Measurements from ENCODE around the gene EGFR.

The EGFR gene

GRCh38 chr7:55104712-55105433 is 86.1 kb downstream of the EGFR start:
- H3K9ac ChIP-seq (ENCODE audit: low read depth, low read length, poor library complexity) = no peak overlapping the region
- H3K4me3 ChIP-seq (ENCODE audit: low read length in 2 of 2) = no peak overlapping the region
- H2BK12ac ChIP-seq (ENCODE audit: low read length) = no peak overlapping the region
- no peak overlapping the region for H3K14ac ChIP-seq (ENCODE audit: low read length)
- H3K79me1 ChIP-seq (ENCODE audit: low read depth, low read length) = no peaks in the 10 kb centered on the region
- H3K9me3 ChIP-seq (replicated peaks in 1 of 2; ENCODE audit: control insufficient read depth in 2 of 2, insufficient read depth in 1 of 2, low read depth in 1 of 2, low read length in 2 of 2) = no peaks in the 10 kb centered on the region
- no peak overlapping the region for H3K18ac ChIP-seq (ENCODE audit: low read length)
- H3K36me3 ChIP-seq (replicated peaks in 1 of 2; ENCODE audit: control insufficient read depth in 2 of 2, insufficient read depth in 2 of 2, low read length in 2 of 2) = no peaks in the 10 kb centered on the region
- peaks cover 10 to 16% of the 10 kb centered on the region in 2 donors for H3K4me1 ChIP-seq (ENCODE audit: control insufficient read depth in 2 of 2, insufficient read depth in 1 of 2, low read depth in 1 of 2, low read length in 2 of 2)
- H2AK5ac ChIP-seq (ENCODE audit: low read depth, low read length) = no peak overlapping the region
- H2AFZ ChIP-seq (ENCODE audit: low read length) = no peak overlapping the region
- no CpG with 5 or more reads among the region's 3 CpGs for WGBS, 2 donors (ENCODE audit: extremely low coverage in 2 of 2, insufficient read length in 2 of 2, insufficient replicate concordance in 1 of 2)
- H3K4me2 ChIP-seq (ENCODE audit: insufficient read depth, low read length, poor library complexity, severe bottlenecking) = no peak overlapping the region
- no peak overlapping the region for H4K8ac ChIP-seq (ENCODE audit: low read depth, low read length)
- no peak overlapping the region for H3K4ac ChIP-seq (ENCODE audit: low read length)
- no peak overlapping the region for H4K91ac ChIP-seq (ENCODE audit: low read depth, low read length, poor library complexity)
- no peak overlapping the region for H2BK15ac ChIP-seq (ENCODE audit: low read length)
- no peak overlapping the region for H2BK120ac ChIP-seq (ENCODE audit: low read depth, low read length)
- no peak overlapping the region for H3K23ac ChIP-seq (ENCODE audit: low read depth, low read length, poor library complexity)
- no peak overlapping the region for H2BK5ac ChIP-seq (ENCODE audit: low read length)
- H3K27ac ChIP-seq (replicated peaks; ENCODE audit: low read length) = no peak overlapping the region
- DNase-seq (ENCODE audit: low spot score) = no peak
- H3K27me3 ChIP-seq (ENCODE audit: control insufficient read depth in 3 of 3, insufficient read depth in 3 of 3, low read depth in 1 of 3, low read length in 3 of 3) = no peaks in the 10 kb centered on the region

GRCh38 chr7:55105952-55106351 is 87.1 kb downstream of the EGFR start:
- Histone ChIP-seq H3K4ac (ENCODE audit: low read length) (no peak overlapping the region), H3K18ac (ENCODE audit: low read length) (peak overlapping the region; percentile 77), H3K9me3 (replicated peaks in 1 of 2; ENCODE audit: control insufficient read depth in 2 of 2, insufficient read depth in 1 of 2, low read depth in 1 of 2, low read length in 2 of 2) (no peaks in the 10 kb centered on the region), H4K91ac (ENCODE audit: low read depth, low read length, poor library complexity) (no peak overlapping the region), H3K14ac (ENCODE audit: low read length) (peak overlapping the region; percentile 15), H2BK120ac (ENCODE audit: low read depth, low read length) (no peak overlapping the region), H3K4me2 (ENCODE audit: insufficient read depth, low read length, poor library complexity, severe bottlenecking) (no peak overlapping the region), H4K8ac (ENCODE audit: low read depth, low read length) (no peak overlapping the region), H3K9ac (ENCODE audit: low read depth, low read length, poor library complexity) (no peak overlapping the region), H2BK12ac (ENCODE audit: low read length) (no peak overlapping the region), H3K36me3 (replicated peaks in 1 of 2; ENCODE audit: control insufficient read depth in 2 of 2, insufficient read depth in 2 of 2, low read length in 2 of 2) (no peaks in the 10 kb centered on the region), H3K79me1 (ENCODE audit: low read depth, low read length) (no peaks in the 10 kb centered on the region), H3K4me3 (ENCODE audit: low read length in 2 of 2) (peak overlapping the region in 1 of 2 donors; percentile 19), H3K23ac (ENCODE audit: low read depth, low read length, poor library complexity) (no peak overlapping the region), H2BK5ac (ENCODE audit: low read length) (no peak overlapping the region), H3K27me3 (ENCODE audit: control insufficient read depth in 3 of 3, insufficient read depth in 3 of 3, low read depth in 1 of 3, low read length in 3 of 3) (no peaks in the 10 kb centered on the region), H3K27ac (replicated peaks; ENCODE audit: low read length) (no peak overlapping the region), H2BK15ac (ENCODE audit: low read length) (no peak overlapping the region), H2AK5ac (ENCODE audit: low read depth, low read length) (no peak overlapping the region), H3K4me1 (ENCODE audit: control insufficient read depth in 2 of 2, insufficient read depth in 1 of 2, low read depth in 1 of 2, low read length in 2 of 2) (peaks cover 10 to 21% of the 10 kb centered on the region in 2 donors), H2AFZ (ENCODE audit: low read length) (no peak overlapping the region)
- no CpG with 5 or more reads among the region's 6 CpGs for WGBS, 2 donors (ENCODE audit: extremely low coverage in 2 of 2, insufficient read length in 2 of 2, insufficient replicate concordance in 1 of 2)
- DNase-seq (ENCODE audit: low spot score) = no peak

DNA sequence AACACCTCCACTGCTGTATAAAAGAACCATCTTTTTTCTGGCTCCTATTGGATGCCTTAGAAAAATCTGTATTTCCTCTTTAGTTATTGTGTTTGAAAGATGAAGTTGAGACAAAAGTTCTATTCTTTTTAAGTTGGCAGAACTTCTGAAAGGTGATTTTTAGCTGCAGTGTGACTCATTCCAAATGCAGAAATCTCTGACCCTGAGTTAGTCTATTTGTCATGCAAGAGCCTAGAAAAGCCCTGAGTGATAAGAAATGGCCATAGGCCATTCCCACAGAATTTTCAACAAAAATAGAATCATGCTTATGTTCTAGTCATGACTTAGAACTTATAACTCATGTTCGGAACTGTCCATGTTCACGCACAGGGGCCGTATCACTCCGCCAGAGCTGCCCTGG is 89.1 kb downstream of the EGFR start:
- Histone ChIP-seq H2BK5ac (ENCODE audit: low read length) (no peak overlapping the region), H4K8ac (ENCODE audit: low read depth, low read length) (no peak overlapping the region), H3K79me1 (ENCODE audit: low read depth, low read length) (no peaks in the 10 kb centered on the region), H3K4ac (ENCODE audit: low read length) (no peak overlapping the region), H3K9me3 (replicated peaks in 1 of 2; ENCODE audit: control insufficient read depth in 2 of 2, insufficient read depth in 1 of 2, low read depth in 1 of 2, low read length in 2 of 2) (no peaks in the 10 kb centered on the region), H2AK5ac (ENCODE audit: low read depth, low read length) (no peak overlapping the region), H2AFZ (ENCODE audit: low read length) (no peak overlapping the region), H3K4me1 (ENCODE audit: control insufficient read depth in 2 of 2, insufficient read depth in 1 of 2, low read depth in 1 of 2, low read length in 2 of 2) (peaks cover 10 to 24% of the 10 kb centered on the region in 2 donors), H2BK15ac (ENCODE audit: low read length) (no peak overlapping the region), H3K14ac (ENCODE audit: low read length) (no peak overlapping the region), H2BK120ac (ENCODE audit: low read depth, low read length) (no peak overlapping the region), H4K91ac (ENCODE audit: low read depth, low read length, poor library complexity) (no peak overlapping the region), H3K23ac (ENCODE audit: low read depth, low read length, poor library complexity) (no peak overlapping the region), H3K4me2 (ENCODE audit: insufficient read depth, low read length, poor library complexity, severe bottlenecking) (no peak overlapping the region), H3K18ac (ENCODE audit: low read length) (no peak overlapping the region), H3K36me3 (replicated peaks in 1 of 2; ENCODE audit: control insufficient read depth in 2 of 2, insufficient read depth in 2 of 2, low read length in 2 of 2) (no peaks in the 10 kb centered on the region), H3K27ac (replicated peaks; ENCODE audit: low read length) (no peak overlapping the region), H3K4me3 (ENCODE audit: low read length in 2 of 2) (no peak overlapping the region), H3K27me3 (ENCODE audit: control insufficient read depth in 3 of 3, insufficient read depth in 3 of 3, low read depth in 1 of 3, low read length in 3 of 3) (no peaks in the 10 kb centered on the region), H2BK12ac (ENCODE audit: low read length) (no peak overlapping the region), H3K9ac (ENCODE audit: low read depth, low read length, poor library complexity) (no peak overlapping the region)
- no peak for DNase-seq (ENCODE audit: low spot score)
- WGBS, 2 donors (ENCODE audit: extremely low coverage in 2 of 2, insufficient read length in 2 of 2, insufficient replicate concordance in 1 of 2) = no CpG with 5 or more reads among the region's 4 CpGs

DNA sequence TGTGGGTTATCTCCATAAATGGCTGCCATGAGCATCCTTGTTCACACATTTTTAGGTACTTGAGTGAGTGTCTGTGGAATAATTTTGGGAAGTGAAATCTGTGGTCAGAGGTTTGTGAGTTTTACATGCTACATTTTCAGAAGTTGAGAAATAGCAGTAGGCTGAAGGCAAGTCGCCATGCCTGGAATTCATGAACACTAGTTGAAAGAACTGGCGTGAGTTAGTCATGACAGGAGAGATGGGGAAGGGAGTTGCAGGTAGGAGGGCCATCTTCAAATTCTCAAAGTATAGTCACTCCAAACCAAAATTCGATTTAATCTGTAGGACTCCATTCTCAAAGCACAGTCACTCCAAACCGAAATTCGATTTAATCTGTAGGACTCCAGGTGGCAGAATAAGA is 89.6 kb downstream of the EGFR start:
- Histone ChIP-seq H2BK5ac (ENCODE audit: low read length) (no peak overlapping the region), H3K27me3 (ENCODE audit: control insufficient read depth in 3 of 3, insufficient read depth in 3 of 3, low read depth in 1 of 3, low read length in 3 of 3) (no peaks in the 10 kb centered on the region), H4K8ac (ENCODE audit: low read depth, low read length) (no peak overlapping the region), H3K4me2 (ENCODE audit: insufficient read depth, low read length, poor library complexity, severe bottlenecking) (no peak overlapping the region), H2AFZ (ENCODE audit: low read length) (no peak overlapping the region), H2BK15ac (ENCODE audit: low read length) (no peak overlapping the region), H3K9ac (ENCODE audit: low read depth, low read length, poor library complexity) (no peak overlapping the region), H3K23ac (ENCODE audit: low read depth, low read length, poor library complexity) (no peak overlapping the region), H3K4me1 (ENCODE audit: control insufficient read depth in 2 of 2, insufficient read depth in 1 of 2, low read depth in 1 of 2, low read length in 2 of 2) (peaks cover 10 to 24% of the 10 kb centered on the region in 2 donors), H3K27ac (replicated peaks; ENCODE audit: low read length) (no peak overlapping the region), H2BK120ac (ENCODE audit: low read depth, low read length) (no peak overlapping the region), H2AK5ac (ENCODE audit: low read depth, low read length) (no peak overlapping the region), H3K4me3 (ENCODE audit: low read length in 2 of 2) (no peak overlapping the region), H3K79me1 (ENCODE audit: low read depth, low read length) (no peaks in the 10 kb centered on the region), H2BK12ac (ENCODE audit: low read length) (no peak overlapping the region), H4K91ac (ENCODE audit: low read depth, low read length, poor library complexity) (no peak overlapping the region), H3K18ac (ENCODE audit: low read length) (no peak overlapping the region), H3K9me3 (replicated peaks in 1 of 2; ENCODE audit: control insufficient read depth in 2 of 2, insufficient read depth in 1 of 2, low read depth in 1 of 2, low read length in 2 of 2) (no peaks in the 10 kb centered on the region), H3K36me3 (replicated peaks in 1 of 2; ENCODE audit: control insufficient read depth in 2 of 2, insufficient read depth in 2 of 2, low read length in 2 of 2) (no peaks in the 10 kb centered on the region), H3K14ac (ENCODE audit: low read length) (no peak overlapping the region), H3K4ac (ENCODE audit: low read length) (no peak overlapping the region)
- WGBS, 2 donors (ENCODE audit: extremely low coverage in 2 of 2, insufficient read length in 2 of 2, insufficient replicate concordance in 1 of 2) = no CpG with 5 or more reads among the region's 5 CpGs
- DNase-seq (ENCODE audit: low spot score) = no peak
